Activated CD4-positive, alpha-beta T cell treated with anti-CD3 and anti-CD28 coated beads, Interleukin-2, amount 10 ng/mL, durations not matched to agents 24 days and 14 days (primary cell): ENCODE measurements around the gene DZIP1L. TPM values are rescaled to one million over a fixed set of nuclear protein-coding genes. Genes with fewer than 3 reads are reported as not detected.
"Not testable (repeated sequence)": the region's sequence is repeated elsewhere in the genome, so short reads cannot be mapped to it uniquely, and the experiment has no call there.

ENCODE experiments used
- DNase-seq: peaks from one replicate; pipeline ENCODE4 v3.0.0; 2022
- H3K27ac Mint-ChIP-seq: one replicate; pipeline ENCODE4 v1.8.0; 2022; ENCODE audit warnings: mild to moderate bottlenecking, mixed read lengths
- H3K27me3 Mint-ChIP-seq: one replicate; pipeline ENCODE4 v1.8.0; 2022; ENCODE audit warnings: mixed read lengths
- H3K36me3 Mint-ChIP-seq: one replicate; pipeline ENCODE4 v1.8.0; 2022; ENCODE audit warnings: low read depth, mild to moderate bottlenecking, mixed read lengths
- H3K4me1 Mint-ChIP-seq: one replicate; pipeline ENCODE4 v1.8.0; 2021; ENCODE audit warnings: mixed read lengths
- H3K4me3 Mint-ChIP-seq: one replicate; pipeline ENCODE4 v1.8.0; 2022; ENCODE audit warnings: mild to moderate bottlenecking, moderate library complexity, mixed read lengths
- H3K9me3 Mint-ChIP-seq: one replicate; pipeline ENCODE4 v1.8.0; 2021; ENCODE audit warnings: mixed read lengths
- intact Hi-C: fragments of 100-400 bp; cut with micrococcal nuclease; formaldehyde crosslinking; loops from one replicate; pipeline ENCODE4 v1.15.1; 2023
- total RNA-seq: library from RNA; stranded (reverse); gene quantifications from 2 replicates; pipeline ENCODE4 v1.2.3, GENCODE V29; 2022

DZIP1L gene
- total RNA-seq, 1 donor from 2014 or later, result not detected

DNA sequence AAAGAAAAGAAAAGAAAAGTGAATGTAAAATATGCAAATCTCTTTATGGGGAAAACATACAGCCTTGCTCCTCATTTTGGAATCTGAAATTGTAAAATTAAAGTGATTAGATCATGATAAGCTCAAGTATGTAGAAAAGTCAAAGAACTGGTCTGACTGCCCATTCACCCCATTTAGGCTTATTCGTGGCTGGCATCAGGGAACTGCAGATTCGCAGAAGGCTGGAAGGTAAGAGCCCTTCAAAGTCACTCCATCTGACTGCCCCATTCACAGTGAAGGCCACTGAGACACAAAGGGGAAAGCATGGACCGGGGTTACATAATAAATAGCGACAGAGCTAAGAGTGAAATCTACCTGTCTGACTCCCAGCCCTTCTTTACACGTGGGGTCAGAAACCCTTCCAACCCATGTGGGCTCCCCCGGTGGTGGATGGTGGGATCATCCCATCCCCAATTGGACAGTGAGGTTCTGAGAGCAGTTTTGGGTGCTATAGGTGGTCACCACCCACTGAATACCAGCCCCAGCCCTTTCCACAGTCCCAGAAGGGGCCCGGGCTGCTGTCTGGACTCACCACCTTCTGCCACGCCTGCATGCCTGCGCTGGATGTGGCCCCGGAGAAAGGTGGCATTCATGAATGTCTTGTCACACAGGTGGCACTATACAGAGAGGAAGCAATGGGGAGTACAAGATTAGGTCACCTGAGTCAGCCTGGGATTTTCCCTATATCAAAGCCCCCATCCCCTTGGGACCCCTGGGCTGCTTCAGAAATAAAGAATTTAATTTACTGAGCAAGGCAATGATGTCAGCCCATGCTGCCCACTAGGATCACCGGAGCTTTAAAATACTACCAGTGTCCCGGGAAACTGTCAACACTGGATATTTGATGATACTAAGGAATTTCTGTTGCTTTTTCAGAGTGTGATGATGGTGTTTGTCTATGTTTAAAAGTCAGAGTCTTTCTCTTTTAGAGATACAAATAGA lies 17.9 kb downstream of the DZIP1L start:
- peaks cover 23% of the 10 kb centered on the region for H3K27me3 Mint-ChIP-seq
- peaks cover 2% of the 10 kb centered on the region for H3K4me1 Mint-ChIP-seq
- no peak for DNase-seq
- H3K4me3 Mint-ChIP-seq, result no peak overlapping the region
- no peaks in the 10 kb centered on the region for H3K36me3 Mint-ChIP-seq
- no peak overlapping the region for H3K27ac Mint-ChIP-seq
- H3K9me3 Mint-ChIP-seq, result no peaks in the 10 kb centered on the region
- intact Hi-C loops, result no loop called here

- intact Hi-C loops, result no loop called here
- H3K4me1 Mint-ChIP-seq, result peaks cover 2% of the 10 kb centered on the region
- no peak for DNase-seq
- H3K36me3 Mint-ChIP-seq, result no peaks in the 10 kb centered on the region
- no peak overlapping the region for H3K27ac Mint-ChIP-seq
- H3K9me3 Mint-ChIP-seq, result no peaks in the 10 kb centered on the region
- H3K4me3 Mint-ChIP-seq, result no peak overlapping the region
- H3K27me3 Mint-ChIP-seq, result peaks cover 23% of the 10 kb centered on the region
Observed at GRCh38 chr3:138093721-138094120, 21.7 kb downstream of the DZIP1L start.

- H3K4me3 Mint-ChIP-seq, result no peak overlapping the region
- no peak for DNase-seq
- intact Hi-C loops, result no loop called here
- no peaks in the 10 kb centered on the region for H3K9me3 Mint-ChIP-seq
- H3K4me1 Mint-ChIP-seq, result peaks cover 2% of the 10 kb centered on the region
- peaks cover 22% of the 10 kb centered on the region for H3K27me3 Mint-ChIP-seq
- H3K27ac Mint-ChIP-seq, result no peak overlapping the region
- H3K36me3 Mint-ChIP-seq, result no peaks in the 10 kb centered on the region
Observed at GRCh38 chr3:138092023-138092422, 23.4 kb downstream of the DZIP1L start.

DNA sequence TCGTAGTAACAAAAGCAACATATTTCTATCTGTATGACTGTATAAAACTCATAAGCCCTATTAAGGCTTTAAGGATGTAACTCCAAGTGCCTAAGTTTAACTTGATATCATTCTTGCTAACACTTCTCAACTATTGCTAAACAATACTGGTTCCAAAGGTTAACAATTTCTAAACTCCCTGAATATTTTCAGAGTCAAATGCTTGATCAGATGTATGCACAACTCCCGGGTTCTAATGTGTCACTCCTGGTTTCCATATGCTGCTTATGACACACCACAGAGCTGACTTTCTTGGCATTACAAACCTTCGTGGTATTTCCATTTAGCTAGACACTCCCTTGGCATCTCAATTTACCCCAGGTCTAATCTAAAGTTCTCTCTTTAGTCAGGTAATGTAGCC lies 26.3 kb downstream of the DZIP1L start:
- Mint-ChIP-seq H3K27me3 (peaks cover 17% of the 10 kb centered on the region), H3K4me1 (peaks cover 5% of the 10 kb centered on the region), H3K36me3 (no peaks in the 10 kb centered on the region), H3K9me3 (no peaks in the 10 kb centered on the region), H3K27ac (no peak overlapping the region), H3K4me3 (no peak overlapping the region)
- no peak for DNase-seq
- intact Hi-C loops, result no loop called here

GRCh38 chr3:138085745-138086144 lies 29.7 kb downstream of the DZIP1L start:
- H3K27me3 Mint-ChIP-seq, H3K27ac Mint-ChIP-seq, intact Hi-C loops, H3K4me3 Mint-ChIP-seq, DNase-seq, H3K9me3 Mint-ChIP-seq, H3K36me3 Mint-ChIP-seq: not testable (repeated sequence)
- peaks cover 29% of the 10 kb centered on the region for H3K4me1 Mint-ChIP-seq

GRCh38 chr3:138084196-138084595 lies 31.2 kb downstream of the DZIP1L start:
- intact Hi-C loops, result loop anchor here (5.0 kb wide), 1 partner anchor 33 kb away; the partner anchor contains the start of gene DZIP1L
- Mint-ChIP-seq H3K27ac (no peak overlapping the region), H3K4me1 (peaks cover 31% of the 10 kb centered on the region), H3K27me3 (peaks cover 7% of the 10 kb centered on the region), H3K4me3 (no peak overlapping the region), H3K9me3 (no peaks in the 10 kb centered on the region), H3K36me3 (no peaks in the 10 kb centered on the region)
- DNase-seq, result no peak

DNA sequence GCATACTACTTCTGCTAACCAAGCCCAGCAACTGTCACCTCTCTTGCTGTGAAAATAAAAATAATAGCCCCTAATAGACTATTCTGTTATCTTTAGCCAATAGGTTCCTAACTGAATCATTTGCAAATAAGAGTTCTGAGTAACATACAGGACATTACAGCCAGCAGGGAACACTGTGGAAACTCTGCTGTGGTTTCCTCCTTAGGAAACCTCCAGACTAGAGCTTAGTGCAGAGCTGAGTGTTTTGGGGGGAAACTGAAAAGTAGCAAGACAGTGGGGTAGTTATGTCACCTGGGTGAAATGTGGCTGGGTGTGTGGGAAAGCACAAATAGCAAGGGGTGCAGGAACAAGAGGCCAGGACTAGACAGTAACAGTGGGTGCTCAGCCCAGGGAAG lies 32.4 kb downstream of the DZIP1L start:
- Mint-ChIP-seq H3K27ac (peak overlapping the region; percentile 1), H3K9me3 (no peaks in the 10 kb centered on the region), H3K4me3 (peak overlapping the region; percentile 36), H3K36me3 (no peaks in the 10 kb centered on the region), H3K27me3 (peaks cover 2% of the 10 kb centered on the region), H3K4me1 (peaks cover 38% of the 10 kb centered on the region)
- no peak for DNase-seq
- intact Hi-C loops, result loop anchor here (1.0 to 5.0 kb wide), 2 partner anchors 17 to 34 kb away; partner anchors contain the start of gene DZIP1L

DNA sequence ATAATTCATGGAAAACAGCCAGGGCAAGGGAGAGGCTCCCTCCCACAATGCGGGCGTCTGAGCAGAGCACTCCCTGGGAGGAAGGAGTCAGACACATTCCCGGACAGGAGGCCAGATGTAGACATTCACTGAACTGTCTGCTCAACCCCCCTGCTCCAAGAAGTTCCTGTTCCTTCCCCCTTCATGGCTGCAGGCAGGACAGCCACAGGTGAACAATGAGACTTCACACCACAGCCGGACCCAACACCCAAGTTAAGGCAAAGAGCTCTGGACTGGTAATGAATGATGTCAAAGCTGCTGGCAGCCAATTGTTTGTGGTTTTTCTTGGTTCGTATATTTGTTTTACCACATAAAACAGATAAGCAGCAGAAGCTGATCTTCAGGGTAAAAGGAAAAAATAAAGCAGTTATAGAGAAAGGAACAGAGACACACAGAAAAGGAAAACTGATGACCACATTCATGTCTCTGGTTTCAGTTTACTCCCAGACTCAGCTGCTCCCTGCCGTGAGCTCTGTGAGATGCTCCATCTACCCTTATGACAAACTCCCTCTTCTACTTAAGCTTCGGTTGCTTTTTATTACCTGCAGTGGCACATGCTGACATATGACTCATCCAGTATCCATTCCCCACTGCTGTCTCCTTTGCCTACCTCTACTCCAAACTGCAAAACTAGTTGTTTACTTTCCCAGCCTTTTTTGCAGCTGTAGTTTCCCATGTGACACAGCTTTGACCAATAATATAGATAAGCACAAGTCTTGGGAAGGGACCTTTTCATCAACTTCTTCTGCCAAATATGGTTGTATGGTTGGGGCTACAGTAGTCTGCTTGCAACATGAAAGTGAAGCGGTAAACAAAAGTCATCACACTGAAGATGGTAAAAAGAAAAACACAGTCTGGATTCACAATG lies 33.1 kb downstream of the DZIP1L start:
- no peaks in the 10 kb centered on the region for H3K9me3 Mint-ChIP-seq
- H3K4me1 Mint-ChIP-seq, result peaks cover 38% of the 10 kb centered on the region
- peak overlapping the region; percentile 36 for H3K4me3 Mint-ChIP-seq
- H3K27ac Mint-ChIP-seq, result peak overlapping the region; percentile 45
- peak; percentile 72 for DNase-seq
- no peaks in the 10 kb centered on the region for H3K36me3 Mint-ChIP-seq
- intact Hi-C loops, result loop anchor here (1.0 to 5.0 kb wide), 2 partner anchors 16 to 35 kb away; partner anchors contain the start of gene DZIP1L
- peaks cover 2% of the 10 kb centered on the region for H3K27me3 Mint-ChIP-seq

DNA sequence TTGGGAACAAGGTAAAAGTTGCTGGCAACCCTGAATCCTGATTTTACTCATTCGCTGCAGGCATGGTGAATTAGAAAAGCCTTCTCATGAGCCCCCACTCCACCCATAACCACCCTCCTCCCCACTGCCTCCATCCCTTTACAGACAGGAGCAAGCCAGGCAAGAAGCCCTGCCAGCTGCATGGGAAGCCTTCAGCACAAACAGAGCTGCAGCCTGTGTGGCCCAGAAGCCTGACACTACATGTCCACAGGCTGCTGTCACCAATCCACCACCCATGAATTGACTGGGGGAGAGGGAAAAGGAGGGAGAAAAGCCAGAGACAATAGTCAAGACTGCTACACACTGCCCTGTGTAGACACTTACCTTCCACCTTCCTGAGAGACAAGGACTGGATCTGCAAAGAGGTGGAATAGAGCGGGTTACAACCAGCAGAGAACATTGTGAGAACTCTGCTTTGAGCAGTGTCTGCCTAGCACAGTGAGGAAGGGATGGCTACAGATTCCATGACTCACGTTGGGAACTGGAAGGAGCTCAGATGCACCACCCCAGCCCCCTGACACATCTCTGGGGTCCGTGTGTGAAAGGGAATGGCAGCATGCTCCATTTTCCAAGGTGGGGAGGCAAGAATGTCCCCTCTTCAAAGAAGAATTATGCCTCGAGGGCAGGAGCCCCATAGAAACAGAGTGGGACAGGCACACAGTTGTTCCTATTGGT lies 33.9 kb downstream of the DZIP1L start:
- Mint-ChIP-seq H3K27me3 (peaks cover 2% of the 10 kb centered on the region), H3K4me1 (peaks cover 38% of the 10 kb centered on the region), H3K4me3 (no peak overlapping the region), H3K27ac (no peak overlapping the region), H3K9me3 (no peaks in the 10 kb centered on the region), H3K36me3 (no peaks in the 10 kb centered on the region)
- intact Hi-C loops, result loop anchor here (1.0 to 5.0 kb wide), 2 partner anchors 15 to 36 kb away; partner anchors contain the start of gene DZIP1L
- DNase-seq, result peak; percentile 55

DNA sequence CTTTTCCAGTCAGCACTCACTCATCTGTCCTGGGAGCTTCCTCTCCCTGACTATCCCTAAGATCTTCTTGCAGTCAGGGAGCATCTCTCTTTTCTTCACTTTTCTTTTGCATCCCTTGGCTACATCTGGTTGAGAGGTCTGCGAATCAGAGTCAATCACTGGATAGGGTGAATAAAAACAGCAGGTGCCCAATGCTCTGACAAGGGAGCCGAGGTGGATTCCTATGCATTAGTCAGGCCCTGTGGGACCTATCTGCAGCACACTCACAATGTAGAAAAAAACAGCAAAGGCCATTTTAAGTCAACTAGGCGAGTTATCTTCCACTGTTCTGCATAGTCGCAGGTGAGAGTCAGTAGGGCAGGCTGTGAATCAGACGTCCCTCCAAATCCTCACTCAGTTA lies 35.5 kb downstream of the DZIP1L start:
- H3K9me3 Mint-ChIP-seq, result no peaks in the 10 kb centered on the region
- H3K27me3 Mint-ChIP-seq, result no peaks in the 10 kb centered on the region
- H3K36me3 Mint-ChIP-seq, result no peaks in the 10 kb centered on the region
- intact Hi-C loops, result loop anchor here (5.0 to 10.0 kb wide), 2 partner anchors 37 to 515 kb away; partner anchors contain the start of genes CEP70 and DZIP1L
- peaks cover 38% of the 10 kb centered on the region for H3K4me1 Mint-ChIP-seq
- no peak for DNase-seq
- no peak overlapping the region for H3K4me3 Mint-ChIP-seq
- no peak overlapping the region for H3K27ac Mint-ChIP-seq

- peaks cover 34% of the 10 kb centered on the region for H3K4me1 Mint-ChIP-seq
- H3K4me3 Mint-ChIP-seq, result no peak overlapping the region
- no peaks in the 10 kb centered on the region for H3K36me3 Mint-ChIP-seq
- intact Hi-C loops, result loop anchor here (10.0 kb wide), 1 partner anchor 516 kb away; the partner anchor contains the start of gene CEP70
- DNase-seq, result no peak
- no peaks in the 10 kb centered on the region for H3K27me3 Mint-ChIP-seq
- H3K9me3 Mint-ChIP-seq, result no peaks in the 10 kb centered on the region
- no peak overlapping the region for H3K27ac Mint-ChIP-seq
Observed at GRCh38 chr3:138078901-138079344, 36.5 kb downstream of the DZIP1L start.

- H3K36me3 Mint-ChIP-seq, result no peaks in the 10 kb centered on the region
- H3K27me3 Mint-ChIP-seq, result peaks cover 7% of the 10 kb centered on the region
- no peak overlapping the region for H3K27ac Mint-ChIP-seq
- intact Hi-C loops, result loop anchor here (10.0 kb wide), 1 partner anchor 517 kb away; the partner anchor contains the start of gene CEP70
- peaks cover 26% of the 10 kb centered on the region for H3K4me1 Mint-ChIP-seq
- no peak overlapping the region for H3K4me3 Mint-ChIP-seq
- DNase-seq, result no peak
- no peaks in the 10 kb centered on the region for H3K9me3 Mint-ChIP-seq
Observed at GRCh38 chr3:138078096-138078495, 37.3 kb downstream of the DZIP1L start.

DNA sequence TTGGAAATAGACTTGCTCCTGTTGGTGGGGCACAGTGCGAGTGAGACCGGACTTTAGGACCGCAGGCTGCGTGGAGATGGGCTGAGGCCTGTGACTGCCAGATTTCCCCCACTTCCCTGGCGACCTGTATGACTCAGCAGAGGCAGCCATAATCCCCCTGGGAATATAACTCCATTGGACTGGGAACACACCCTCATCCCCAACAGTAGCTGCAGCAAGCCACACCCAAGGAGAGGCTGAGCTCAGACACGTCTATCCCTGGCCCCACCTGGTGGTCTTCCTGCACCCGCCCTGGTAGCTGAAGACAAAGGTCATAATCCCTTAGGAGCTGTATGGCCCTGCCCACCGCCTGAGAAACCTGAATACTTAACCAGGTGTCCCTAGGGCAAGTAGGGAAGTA lies 42.6 kb downstream of the DZIP1L start:
- H3K4me1 Mint-ChIP-seq, result peaks cover 2% of the 10 kb centered on the region
- H3K9me3 Mint-ChIP-seq, result no peaks in the 10 kb centered on the region
- H3K36me3 Mint-ChIP-seq, result no peaks in the 10 kb centered on the region
- H3K27me3 Mint-ChIP-seq, result peaks cover 19% of the 10 kb centered on the region
- DNase-seq, result no peak
- intact Hi-C loops, result loop anchor here (10.0 kb wide), 1 partner anchor 522 kb away; the partner anchor contains the start of gene CEP70
- no peak overlapping the region for H3K4me3 Mint-ChIP-seq
- no peak overlapping the region for H3K27ac Mint-ChIP-seq
